GM19397 (cell line): ENCODE data around the gene ESR1.
A peak's percentile ranks its signal among the peaks of the same experiment; 100 is the strongest.

Experiments used
- ATAC-seq: cut with Tn5 transposase; IDR thresholded peaks from one replicate; pipeline ENCODE4 v1.9.1; 2021; ENCODE audit warnings: mild to moderate bottlenecking, moderate library complexity; ENCODE audit not compliant: unreplicated experiment

The ESR1 gene

DNA sequence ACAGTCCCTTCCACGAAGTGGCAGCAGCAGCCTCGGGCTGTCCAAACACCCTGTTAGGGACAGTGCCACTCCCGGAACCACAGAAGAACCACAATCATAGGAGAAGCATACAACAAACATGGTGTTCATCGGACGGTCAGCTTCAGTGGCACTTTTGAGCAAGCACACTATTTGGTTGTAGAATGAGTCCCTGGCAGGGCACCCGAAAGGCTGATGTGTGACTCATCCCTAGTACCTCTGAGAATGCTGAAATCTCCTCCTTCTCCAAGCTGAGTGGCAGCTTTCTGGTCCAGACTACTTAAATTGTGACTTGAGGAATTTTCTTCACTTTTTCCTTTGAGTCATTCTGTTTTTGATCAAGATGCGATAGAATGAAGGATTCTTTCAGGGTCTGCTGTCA lies 282.5 kb downstream of the ESR1 start:
- no peak for ATAC-seq

DNA sequence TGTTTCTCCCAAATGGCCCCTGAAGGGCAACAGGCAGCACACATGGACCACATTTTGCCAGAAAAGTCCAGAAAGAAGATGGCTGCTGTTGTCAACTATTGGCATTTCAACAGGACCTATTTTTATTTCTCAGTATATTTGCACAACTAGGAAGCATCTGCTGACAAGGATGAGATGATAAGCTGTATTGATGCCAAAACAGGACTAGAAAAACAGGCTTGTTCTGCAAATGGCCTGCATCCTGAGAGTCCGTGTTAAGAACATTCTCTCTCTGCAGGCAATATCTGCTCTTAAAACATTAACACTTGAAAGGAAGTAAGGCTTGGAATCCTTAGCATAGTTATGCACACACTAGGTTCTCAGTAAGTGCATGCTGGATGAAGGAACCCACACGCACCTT lies 283.7 kb downstream of the ESR1 start:
- no peak for ATAC-seq

DNA sequence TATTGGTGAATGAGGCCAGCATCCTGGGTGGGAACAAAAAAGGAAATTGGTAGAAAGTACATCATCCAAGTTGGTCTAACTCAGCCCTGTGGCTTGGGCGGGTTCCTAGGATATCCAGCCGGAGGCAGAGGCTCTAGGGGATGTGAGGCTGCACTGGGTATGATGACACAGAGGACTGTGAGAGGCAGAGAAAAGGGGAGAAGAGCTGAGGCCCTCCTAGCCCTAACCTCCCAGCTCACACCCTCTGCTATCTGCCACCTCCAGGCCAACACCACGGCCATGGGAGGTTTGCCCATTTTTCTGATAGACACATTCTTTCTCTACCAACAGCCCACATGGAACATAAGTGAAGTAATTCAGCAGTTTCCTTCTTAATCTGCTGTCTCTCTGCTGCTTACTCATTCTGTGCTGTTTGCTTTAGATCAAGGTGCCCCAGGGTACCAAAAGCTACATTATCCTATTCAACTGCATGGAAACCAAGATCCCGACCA lies 284.4 kb downstream of the ESR1 start:
- no peak for ATAC-seq

DNA sequence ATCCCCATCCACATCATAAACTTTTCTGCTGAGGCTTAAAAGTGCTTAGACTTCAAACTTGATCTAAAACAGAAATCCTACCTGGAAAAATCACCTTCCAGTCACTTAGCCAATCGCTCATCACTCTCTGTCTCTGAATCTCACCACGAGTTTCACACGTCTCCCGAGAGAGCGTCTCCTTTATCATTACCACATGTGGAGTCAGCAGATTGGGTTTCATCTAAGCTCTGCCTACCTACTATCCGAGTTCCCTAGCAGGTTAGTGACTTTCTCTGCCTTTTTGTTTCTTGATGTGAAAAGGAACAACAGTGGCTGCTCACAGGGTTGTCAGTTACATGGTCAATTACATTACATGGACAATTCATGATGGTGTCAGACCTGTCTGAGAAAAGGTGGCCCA lies 286.2 kb downstream of the ESR1 start:
- no peak for ATAC-seq

DNA sequence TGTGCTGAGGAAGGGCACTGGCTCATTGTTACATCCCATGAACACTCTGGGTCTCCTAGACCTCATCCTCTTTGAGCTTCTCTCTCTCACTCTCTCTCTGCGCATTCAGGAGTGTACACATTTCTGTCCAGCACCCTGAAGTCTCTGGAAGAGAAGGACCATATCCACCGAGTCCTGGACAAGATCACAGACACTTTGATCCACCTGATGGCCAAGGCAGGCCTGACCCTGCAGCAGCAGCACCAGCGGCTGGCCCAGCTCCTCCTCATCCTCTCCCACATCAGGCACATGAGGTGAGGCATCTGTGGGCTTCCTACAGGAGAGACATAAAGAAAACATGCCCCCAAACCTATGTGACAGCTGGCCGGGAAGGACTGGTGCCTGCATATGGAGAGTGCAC lies 286.8 kb downstream of the ESR1 start:
- ATAC-seq = no peak

DNA sequence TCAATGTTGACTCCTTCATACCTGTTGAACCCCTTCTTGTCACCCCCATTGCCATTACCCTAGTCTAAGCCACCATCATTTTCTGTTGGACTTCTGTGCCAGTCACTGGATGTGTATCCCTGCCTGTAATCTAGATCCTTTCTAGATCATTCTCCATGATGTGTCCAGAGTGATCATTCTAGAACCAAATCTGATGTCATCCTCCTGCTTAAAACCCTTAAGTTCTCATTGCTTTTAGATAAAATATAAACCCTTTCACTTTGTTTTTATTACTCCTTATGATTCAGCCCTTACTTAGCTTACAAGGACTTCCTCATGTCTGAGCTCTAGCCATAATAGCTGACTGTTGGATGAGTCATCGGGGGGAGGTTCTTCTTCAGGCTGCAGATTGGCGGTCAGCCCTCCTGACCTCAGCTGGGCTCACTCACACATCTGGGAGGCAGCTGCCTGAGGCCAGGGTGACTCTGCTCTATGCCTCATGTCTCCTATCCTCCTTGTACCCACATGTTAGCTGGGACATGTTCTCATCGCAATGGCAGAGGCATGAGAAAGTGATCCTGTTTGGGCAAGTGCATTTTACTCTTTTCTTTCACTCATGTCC lies 287.6 kb downstream of the ESR1 start:
- no peak for ATAC-seq

DNA sequence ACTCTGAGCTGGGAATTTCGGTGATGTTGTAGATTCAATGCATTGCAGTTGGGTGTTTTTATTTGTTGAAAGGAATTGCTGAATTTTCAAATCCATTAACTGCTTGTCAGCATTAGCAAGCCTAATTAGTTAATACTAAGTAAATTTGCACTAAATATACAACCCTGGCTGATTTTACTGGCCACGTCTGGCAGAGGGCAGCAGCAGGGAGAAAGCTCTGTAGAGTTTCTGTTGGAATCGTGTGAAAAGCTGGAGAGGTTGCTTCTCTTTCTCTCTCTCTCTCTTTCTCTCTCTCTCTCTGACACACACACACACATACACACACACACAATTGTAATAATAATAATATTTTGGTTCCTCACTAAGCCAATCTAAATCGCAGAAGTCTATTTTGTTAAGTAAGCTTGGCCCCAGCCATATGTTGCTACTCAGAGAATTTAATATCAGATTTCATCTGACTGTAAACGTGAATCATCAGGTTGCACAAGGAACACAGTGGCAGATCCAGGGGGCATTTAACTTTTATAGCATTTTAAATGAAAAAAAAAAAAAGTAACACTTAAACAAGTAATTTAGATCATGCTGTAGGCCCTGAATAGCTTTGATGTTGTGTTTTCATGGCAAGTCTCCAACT lies 289.5 kb downstream of the ESR1 start:
- no peak for ATAC-seq

DNA sequence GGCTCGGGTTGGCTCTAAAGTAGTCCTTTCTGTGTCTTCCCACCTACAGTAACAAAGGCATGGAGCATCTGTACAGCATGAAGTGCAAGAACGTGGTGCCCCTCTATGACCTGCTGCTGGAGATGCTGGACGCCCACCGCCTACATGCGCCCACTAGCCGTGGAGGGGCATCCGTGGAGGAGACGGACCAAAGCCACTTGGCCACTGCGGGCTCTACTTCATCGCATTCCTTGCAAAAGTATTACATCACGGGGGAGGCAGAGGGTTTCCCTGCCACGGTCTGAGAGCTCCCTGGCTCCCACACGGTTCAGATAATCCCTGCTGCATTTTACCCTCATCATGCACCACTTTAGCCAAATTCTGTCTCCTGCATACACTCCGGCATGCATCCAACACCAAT lies 291.2 kb downstream of the ESR1 start:
- ATAC-seq = no peak

DNA sequence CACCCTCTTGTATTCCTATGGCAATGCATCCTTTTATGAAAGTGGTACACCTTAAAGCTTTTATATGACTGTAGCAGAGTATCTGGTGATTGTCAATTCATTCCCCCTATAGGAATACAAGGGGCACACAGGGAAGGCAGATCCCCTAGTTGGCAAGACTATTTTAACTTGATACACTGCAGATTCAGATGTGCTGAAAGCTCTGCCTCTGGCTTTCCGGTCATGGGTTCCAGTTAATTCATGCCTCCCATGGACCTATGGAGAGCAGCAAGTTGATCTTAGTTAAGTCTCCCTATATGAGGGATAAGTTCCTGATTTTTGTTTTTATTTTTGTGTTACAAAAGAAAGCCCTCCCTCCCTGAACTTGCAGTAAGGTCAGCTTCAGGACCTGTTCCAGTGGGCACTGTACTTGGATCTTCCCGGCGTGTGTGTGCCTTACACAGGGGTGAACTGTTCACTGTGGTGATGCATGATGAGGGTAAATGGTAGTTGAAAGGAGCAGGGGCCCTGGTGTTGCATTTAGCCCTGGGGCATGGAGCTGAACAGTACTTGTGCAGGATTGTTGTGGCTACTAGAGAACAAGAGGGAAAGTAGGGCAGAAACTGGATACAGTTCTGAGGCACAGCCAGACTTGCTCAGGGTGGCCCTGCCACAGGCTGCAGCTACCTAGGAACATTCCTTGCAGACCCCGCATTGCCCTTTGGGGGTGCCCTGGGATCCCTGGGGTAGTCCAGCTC lies 292.1 kb downstream of the ESR1 start:
- no peak for ATAC-seq

DNA sequence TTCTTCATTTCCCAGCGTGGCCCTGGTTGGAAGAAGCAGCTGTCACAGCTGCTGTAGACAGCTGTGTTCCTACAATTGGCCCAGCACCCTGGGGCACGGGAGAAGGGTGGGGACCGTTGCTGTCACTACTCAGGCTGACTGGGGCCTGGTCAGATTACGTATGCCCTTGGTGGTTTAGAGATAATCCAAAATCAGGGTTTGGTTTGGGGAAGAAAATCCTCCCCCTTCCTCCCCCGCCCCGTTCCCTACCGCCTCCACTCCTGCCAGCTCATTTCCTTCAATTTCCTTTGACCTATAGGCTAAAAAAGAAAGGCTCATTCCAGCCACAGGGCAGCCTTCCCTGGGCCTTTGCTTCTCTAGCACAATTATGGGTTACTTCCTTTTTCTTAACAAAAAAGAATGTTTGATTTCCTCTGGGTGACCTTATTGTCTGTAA lies 292.7 kb downstream of the ESR1 start:
- no peak for ATAC-seq

DNA sequence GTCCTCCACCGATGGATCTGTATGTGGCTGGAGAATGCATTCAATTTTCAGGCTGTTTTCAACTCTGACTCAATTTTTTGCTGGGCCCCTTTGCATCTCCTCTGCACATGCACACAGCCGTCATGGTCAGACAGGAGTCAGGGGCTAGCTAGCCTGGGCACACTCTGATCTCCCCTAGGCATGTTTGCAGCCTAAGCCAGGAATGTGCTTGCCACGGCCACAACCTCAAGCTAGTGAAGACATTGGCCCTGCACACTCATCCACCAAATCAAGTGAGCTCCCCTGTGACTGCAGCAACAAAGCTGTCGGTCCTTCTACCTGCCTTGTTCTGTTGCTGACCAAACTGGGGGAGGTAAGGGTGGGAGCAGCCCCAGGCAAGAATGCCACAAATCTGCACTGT lies 300.5 kb downstream of the ESR1 start:
- ATAC-seq = no peak

DNA sequence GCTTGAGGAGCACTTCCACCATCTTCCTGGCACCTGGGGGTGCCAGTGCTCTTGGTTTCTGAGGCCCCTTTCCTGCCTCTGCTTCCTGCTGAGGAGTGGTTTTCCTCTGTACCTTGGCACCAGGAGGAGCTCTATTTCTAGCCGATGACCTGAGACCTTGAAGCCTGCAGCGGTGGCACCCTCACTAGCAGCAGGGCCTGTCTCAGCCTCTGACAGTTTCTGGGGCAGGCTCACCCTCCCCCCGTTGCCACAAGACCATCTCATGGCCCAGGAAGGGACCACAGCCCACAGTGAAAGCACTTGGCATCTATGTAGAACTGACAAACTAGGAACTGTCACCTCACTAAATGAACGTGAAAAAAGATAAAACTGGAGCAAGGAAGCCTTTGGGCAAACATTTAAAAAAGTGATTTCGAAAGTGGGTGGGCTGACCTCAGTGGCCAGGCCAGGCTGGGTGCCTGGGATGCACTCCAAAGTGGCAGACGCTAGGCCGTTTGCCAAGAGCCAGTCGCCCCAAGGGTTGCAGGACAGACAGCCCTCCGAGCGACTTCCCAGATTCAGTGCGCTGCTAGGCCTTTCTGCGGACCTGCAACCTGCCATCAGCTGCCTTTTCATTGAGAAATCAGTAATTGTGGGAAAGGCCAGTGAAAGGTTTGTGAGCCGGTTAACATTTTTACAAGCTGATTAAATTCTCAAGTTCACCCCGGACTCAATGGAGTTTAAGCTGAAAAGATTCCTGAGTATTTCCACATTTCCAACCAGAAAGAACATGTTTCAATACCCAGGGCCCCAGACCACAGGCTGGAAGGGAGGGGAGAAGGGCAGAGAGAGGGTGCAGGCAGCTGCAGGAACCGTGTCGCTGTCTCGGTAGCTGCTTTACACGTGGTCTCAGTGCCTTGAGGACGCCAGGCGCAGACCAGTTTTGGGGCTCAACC lies 303.7 kb downstream of the ESR1 start:
- ATAC-seq = no peak

DNA sequence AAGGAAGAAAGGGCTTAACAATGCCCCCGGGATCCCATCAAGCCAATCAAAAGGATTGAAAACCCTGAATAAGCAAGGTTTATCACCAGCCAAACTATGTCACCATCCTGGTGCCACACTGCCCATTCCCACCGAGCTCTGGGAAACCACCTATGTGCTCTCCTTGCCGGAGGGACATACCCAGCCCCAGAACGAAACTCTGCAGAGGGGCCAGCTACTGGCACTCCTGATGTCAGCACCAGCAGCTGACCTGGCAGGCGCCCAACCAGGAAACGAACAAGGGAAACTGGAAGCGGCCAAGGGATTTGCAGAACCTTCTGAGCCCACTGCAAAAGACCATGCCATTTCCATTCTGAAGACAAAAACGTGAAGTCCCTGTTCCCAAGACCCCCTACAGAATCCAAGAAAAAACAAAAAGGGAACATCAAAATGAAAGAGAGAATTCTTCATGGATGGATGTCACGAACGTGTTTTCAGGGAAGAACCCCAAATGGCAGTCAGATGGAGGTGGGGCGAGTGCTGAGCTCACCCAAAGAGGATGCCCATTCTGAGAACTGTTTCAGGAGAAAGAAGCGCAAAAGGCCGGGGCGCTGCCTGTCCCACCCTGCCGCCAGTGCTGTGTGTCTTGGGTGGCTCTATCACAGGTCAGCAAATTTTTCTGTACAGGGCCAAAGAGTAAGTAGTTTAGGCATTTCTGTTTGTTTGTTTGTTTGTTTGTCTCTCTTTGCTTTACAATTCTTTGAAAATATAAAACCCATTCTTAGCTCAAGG lies 305.2 kb downstream of the ESR1 start:
- no peak for ATAC-seq

DNA sequence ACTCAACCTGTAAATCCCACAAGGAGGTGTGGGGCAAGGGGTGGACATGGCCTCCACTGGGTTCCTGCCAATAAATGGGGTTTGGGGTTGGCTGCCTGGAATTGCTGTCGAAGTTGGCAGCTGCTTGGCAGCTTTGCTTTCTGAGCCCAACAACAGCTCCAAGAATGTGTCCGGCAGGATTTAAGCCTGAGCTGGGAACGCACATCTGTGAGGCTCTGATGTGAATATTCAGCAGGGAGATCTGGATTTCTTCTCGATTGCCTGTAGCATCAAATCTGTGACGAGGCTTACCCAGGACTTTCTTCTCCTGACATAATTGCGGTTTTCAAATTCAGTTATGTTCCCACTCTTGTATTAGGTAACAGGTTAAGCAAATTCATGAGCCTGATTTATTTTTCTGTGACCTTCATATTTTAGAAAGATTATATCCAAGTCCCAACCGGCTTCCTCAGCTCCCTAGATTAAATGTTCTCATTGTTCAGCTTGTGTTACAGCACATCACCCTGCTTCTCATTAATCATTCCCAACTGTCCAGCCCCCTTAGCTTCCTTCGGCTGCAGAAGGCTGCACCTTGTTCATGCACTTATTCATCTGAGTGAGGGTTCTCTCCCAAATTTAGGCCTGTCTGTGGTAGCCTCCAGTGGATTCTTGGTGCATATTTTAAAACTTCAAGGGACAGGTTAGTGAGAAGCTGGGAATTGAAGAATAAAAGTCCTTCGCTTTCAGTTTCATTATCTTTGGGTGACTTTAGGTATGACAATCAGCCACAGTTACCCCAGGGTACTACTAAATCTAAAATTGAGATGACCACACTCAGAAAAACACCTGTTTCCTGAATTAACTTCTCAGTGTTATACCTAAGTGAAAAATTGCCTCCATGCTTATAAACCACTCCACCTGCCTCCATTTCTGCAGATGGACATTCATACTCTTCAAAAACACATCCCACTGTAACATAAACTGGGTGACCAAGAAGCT lies 310.0 kb downstream of the ESR1 start:
- peak; percentile 52 for ATAC-seq

DNA sequence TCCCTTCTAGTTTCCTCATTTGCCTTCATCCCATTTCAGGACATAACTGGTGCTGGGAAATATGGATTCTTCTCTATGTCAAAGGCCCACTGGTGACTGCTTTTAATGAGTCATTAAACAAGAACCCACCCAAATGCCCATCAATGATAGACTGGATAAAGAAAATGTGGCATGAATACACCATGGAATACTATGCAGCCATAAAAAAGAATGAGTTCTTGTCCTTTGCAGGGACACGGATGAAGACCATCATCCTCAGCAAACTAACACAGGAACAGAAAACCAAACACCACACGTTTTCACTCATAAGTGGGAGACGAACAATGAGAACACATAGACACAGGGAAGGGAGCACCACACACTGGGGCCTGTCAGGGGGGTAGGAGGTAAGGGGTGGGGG lies 310.7 kb downstream of the ESR1 start:
- ATAC-seq = no peak

DNA sequence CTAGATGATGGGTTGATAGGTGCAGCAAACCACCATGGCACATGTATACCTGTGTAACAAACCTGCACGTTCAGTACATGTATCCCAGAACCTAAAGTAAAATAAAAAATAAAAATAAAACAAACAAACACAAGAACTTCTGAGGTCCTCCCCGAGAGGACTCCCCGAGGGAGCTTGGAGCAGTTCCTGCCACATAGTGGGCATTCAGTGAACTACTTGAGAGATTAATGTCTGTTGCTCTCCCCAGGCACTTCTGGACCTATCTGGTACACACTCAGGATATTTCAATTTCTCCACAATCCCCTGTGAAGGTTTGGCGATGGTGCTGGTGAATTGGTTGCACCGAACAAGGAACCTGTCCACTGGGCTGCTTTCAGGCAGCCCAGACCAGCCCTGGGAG lies 311.2 kb downstream of the ESR1 start:
- no peak for ATAC-seq

DNA sequence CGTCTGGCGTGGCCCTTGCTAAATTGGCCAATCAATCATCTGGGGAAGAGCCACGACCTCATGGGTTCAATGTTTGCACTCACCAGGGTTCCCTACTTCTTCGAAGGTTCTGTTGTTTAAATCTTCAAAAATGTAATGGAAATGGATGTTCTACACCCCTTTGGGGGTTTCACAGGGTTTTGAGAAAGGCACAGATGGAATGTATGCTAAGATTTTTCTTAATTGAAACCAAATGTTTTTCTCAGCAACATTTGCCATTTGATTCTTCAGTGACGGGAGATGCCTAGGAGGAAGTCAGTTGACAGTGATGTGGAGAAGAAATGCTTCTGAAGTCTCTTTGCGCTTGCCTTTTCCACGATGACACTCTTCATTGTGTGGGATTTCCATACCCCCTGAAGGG lies 312.3 kb downstream of the ESR1 start:
- ATAC-seq = no peak

DNA sequence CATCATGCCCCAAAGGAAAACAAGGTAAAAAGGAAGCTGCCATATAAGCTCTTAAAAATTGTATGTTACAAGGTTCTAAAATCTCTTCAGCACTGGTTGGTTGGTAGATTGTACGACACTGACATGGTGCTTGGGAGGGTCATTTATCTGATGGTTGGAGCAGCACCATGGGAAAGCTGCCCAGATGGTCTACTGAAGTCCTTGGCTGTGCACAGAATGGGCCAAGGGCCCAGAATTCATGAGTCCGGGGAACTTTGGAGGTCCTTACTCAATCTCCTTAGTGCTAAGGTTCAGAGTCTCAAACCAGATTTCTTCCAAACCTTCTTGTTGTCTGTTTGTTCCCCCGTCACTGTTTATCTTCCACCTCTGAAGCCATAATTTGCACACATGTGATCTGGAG lies 314.4 kb downstream of the ESR1 start:
- no peak for ATAC-seq

DNA sequence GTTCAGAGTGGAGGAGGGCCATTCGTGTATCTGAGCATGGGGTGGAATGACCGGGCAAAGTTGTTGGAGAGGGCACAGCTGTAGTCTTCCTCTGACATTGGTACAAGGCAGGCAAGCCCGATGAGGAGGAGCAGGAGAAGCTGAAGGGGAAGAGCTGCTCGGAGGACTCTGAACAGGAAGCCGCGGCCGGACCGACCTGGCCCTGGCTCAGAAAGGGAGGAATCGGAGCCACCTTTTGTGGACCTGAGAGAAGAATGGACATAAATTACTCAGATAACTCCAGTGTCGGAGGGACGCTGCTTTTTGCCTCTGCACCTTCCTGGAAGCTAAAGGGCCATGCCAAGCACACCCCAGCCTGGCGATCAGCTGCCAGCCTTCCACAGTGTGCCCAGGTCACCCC lies 315.0 kb downstream of the ESR1 start:
- ATAC-seq = no peak
